GM18505 (cell line): Measurements from ENCODE around the gene TRPV6.

Experiments used
- ATAC-seq: cut with Tn5 transposase; IDR thresholded peaks from one replicate; pipeline ENCODE4 v1.9.1; 2021; ENCODE audit not compliant: unreplicated experiment
- POLR2A ChIP-seq: IDR thresholded peaks from 4 replicates; pipeline ENCODE4 v1.6.1; 2011; ENCODE audit warnings: borderline replicate concordance; ENCODE audit not compliant: insufficient read depth, insufficient read length; ENCODE audit errors: extremely low read depth

TRPV6 gene

GRCh38 chr7:142855114-142855743, 30.3 kb downstream of the TRPV6 start:
- peak; percentile 1 for ATAC-seq
- no peak for TF ChIP-seq POLR2A

GRCh38 chr7:142854372-142855113, 31.0 kb downstream of the TRPV6 start, which contains the start of gene EPHB6:
EPHB6 (plus strand) TSS chr7:142855076; CDS start chr7:142863228, 8,152 bp downstream.
- ATAC-seq, result peak; percentile 55
- no peak for TF ChIP-seq POLR2A

GRCh38 chr7:142853739-142854371, 31.7 kb downstream of the TRPV6 start:
- peak; percentile 89 for ATAC-seq
- no peak for TF ChIP-seq POLR2A

- TF ChIP-seq POLR2A, result no peak
Measured at GRCh38 chr7:142851919-142852318, 33.6 kb downstream of the TRPV6 start.

DNA sequence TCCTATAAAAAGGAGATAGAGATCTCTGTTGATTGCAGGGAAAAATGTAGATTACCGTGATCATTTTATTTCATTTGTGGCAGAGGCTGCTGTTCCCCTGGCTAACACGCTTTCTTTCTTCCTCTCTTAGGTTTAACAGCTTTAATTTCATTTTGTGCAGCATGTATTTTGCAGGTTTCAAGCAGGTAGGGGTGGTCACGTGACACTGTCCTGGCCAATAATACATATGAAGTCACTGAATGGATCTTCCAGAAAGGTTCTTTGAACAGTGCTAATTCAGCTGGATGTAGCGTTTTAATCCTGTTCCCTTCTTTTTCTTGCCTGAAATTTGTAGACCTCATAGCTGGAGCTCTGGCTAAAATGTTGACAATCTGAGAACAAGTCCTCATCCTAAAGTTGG, 34.3 kb downstream of the TRPV6 start:
- TF ChIP-seq POLR2A, result no peak
- ATAC-seq, result no peak

More at GRCh38 chr7:142851919-142852318, 33.6 kb downstream of the TRPV6 start:
- ATAC-seq, result no peak

- ATAC-seq, result no peak
- TF ChIP-seq POLR2A, result no peak
Measured at GRCh38 chr7:142847353-142847752, 38.2 kb downstream of the TRPV6 start.

- no peak for TF ChIP-seq POLR2A
- ATAC-seq, result no peak
Measured at GRCh38 chr7:142842251-142842766, 43.2 kb downstream of the TRPV6 start.

GRCh38 chr7:142838461-142839213, 46.9 kb downstream of the TRPV6 start:
- no peak for TF ChIP-seq POLR2A

GRCh38 chr7:142836426-142836825, 49.1 kb downstream of the TRPV6 start:
- no peak for ATAC-seq

More at GRCh38 chr7:142838461-142839213, 46.9 kb downstream of the TRPV6 start:
- ATAC-seq, result no peak

DNA sequence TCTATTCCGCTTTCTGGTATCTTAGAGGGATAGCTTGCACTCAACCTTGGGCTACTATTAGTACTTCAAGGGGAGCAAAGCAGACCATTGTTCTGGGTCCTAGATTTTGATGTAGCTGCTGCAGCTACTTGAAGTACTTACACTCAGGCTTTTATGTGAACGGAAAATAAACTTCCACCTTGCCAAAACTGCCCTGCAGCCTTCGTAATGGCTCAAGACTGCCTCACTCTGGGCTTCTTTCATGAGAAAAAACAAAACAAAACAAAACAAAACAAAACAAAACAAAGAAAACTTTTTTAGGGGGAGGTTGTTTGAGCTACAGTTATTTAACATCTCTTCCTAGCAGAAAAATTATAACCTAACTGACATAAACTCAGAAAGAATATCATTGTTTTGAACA, 50.1 kb downstream of the TRPV6 start:
- ATAC-seq, result no peak
- TF ChIP-seq POLR2A, result no peak

More at GRCh38 chr7:142836426-142836825, 49.1 kb downstream of the TRPV6 start:
- no peak for TF ChIP-seq POLR2A

DNA sequence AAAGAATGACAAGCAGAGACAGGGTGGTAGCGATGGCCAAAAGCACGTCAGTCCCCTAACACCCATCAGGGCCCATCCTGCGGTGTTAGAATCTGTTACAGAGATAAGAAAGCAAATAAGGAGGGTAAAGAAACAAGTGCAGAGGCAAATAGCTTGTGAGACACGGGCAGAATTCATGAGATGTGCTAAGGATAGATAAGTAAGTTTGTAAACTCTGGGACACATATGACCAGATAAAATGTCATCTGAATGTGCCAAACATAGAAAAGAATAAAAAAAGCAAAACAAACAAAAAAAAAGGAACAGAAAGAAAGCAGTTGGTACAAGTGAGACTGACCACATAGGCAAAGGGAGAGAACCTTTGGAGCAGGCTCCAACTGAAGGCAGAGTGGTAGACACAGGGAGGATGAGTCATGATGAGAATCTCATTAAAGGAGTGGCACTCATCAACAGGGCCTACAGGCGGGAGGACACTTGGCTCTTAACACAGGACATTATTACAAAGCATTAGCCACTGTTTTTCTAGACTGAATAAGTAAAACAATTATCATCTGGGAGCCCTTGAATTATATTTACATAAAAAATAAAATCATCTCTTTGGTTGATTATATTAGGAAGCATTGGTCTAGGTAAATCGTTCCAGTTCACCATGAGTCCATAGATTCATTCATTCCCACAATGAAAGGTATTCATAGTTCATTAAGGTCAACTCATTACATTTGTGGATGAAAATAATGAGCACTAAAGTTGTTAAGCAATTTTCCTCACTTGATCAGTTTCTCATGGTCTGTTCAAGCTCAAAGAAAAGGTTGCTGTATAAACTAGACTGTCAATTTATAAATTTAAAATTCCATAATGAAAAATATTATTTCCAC, 52.1 kb downstream of the TRPV6 start:
- no peak for TF ChIP-seq POLR2A
- ATAC-seq, result peak; percentile 73

GRCh38 chr7:142832417-142832816, 53.1 kb downstream of the TRPV6 start:
- no peak for TF ChIP-seq POLR2A

More at GRCh38 chr7:142832417-142832816, 53.1 kb downstream of the TRPV6 start:
- ATAC-seq, result no peak
